Muscle of back (tissue), 11 donors: ENCODE data around the gene IL20RB. TPM values are rescaled to one million over a fixed set of nuclear protein-coding genes. Genes with fewer than 3 reads are reported as not detected.
"Not testable (repeated sequence)": the region's sequence is repeated elsewhere in the genome, so short reads cannot be mapped to it uniquely, and the experiment has no call there.

Experiments
- DNase-seq, 3 donors: peaks; one replicate each; pipeline versions ENCODE4 v3.0.0 to v3.0.0-alpha.2; 2013
- polyA plus RNA-seq, 10 donors: library from polyadenylated mRNA; unstranded; fragments of 120-200 nt; gene quantifications; one replicate each; pipeline ENCODE4 v1.2.1, GENCODE V29; 2013; ENCODE audit not compliant: insufficient read length in 10 of 10

Gene IL20RB
- polyA plus RNA-seq, 10 donors: 0.56 to 1.9 (median 0.82) TPM

DNA sequence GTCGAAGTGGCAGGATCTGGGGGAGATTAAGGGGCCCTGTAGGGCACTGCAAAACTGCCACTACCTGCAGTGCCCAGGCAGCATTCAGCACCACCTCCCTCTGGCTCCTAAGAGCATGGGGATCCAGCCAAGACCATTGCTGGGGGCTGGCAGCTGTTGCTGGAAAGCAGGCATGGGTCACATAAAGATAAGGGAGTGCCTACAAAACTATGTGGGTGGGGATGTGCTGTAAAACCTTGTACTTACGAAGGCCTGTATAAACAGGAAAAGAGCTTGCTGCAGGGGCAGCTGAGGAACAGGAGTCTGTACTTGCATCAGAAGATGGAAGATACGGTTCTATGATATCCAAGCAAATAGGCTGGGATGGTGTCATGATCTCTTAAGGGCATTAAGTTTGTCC is 27.1 kb downstream of the IL20RB start:
- no peak for DNase-seq

DNA sequence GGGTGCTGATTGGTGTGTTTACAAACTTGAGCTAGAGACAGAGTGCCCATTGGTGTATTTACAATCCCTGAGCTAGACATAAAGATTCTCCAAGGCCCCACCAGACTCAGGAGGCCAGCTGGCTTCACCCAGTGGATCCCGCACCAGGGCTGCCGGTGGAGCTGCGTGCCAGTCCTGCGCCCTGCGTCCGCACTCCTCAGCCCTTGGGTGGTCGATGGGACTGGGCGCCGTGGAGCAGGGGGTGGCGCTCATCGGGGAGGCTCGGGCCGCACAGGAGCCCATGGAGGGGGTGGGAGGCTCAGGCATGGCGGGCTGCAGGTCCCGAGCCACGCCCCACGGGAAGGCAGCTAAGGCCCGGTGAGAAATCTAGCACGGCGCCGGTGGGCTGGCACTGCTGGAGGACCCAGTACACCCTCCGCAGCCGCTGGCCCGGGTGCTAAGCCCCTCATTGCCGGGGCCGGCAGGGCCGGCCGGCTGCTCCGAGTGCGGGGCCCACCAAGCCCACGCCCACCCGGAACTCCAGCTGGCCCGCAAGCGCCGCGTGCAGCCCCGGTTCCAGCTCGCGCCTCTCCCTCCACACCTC is 29.7 kb downstream of the IL20RB start:
- not testable (repeated sequence) for DNase-seq

DNA sequence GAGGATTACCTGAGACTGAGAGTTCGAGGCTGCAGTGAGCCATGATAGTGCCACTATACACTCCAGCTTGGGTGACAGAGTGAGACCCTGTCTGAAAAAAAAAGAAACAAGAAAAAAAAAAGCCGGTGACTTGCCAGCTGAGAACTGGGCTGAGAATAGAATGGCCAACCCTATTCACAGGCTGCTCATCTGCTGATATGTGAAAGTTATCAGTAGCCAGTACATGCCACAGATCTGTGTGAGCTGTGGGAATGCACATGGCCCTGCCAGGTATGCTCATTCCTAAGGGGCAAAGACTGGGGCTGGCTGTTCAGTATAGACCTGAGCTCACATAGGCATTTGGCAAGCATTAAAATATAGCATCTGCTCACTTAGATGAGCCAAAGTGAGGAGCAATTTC is 30.9 kb downstream of the IL20RB start:
- DNase-seq: no peak

DNA sequence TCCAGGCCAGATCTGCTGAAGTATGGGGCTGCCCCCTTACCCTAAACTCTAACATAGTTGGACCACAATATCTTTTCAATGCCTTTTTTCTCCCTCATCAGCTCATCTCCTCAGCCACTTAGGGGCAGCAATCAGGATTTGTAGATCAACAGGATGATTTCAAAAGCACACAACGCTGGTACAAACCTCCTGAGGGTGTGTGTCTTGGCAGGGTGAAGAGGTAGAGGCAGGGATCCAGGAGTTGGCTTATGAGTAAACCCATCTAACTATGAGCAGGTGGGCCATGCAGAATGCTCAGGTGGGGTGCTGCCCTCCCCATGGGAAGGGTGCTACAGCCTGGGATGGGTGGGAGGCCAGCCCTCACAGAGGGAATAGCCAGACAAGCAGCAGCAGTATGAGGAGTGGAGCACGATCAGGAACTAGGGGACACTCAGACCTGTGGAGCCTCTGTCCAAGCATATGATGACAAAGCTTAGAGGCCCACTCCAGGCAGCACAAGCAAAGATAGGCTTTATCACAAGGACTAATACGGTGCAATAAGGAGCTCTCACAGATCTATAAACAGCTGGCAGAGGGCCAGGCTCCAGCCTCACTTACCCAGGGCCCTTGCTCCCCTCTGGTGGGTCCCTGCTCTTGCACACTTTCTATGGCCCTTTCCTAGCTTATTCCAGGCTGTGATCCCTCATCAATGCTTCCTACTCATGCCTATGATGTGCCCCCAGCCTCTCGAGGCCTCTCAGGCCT is 32.2 kb downstream of the IL20RB start:
- DNase-seq: no peak

DNA sequence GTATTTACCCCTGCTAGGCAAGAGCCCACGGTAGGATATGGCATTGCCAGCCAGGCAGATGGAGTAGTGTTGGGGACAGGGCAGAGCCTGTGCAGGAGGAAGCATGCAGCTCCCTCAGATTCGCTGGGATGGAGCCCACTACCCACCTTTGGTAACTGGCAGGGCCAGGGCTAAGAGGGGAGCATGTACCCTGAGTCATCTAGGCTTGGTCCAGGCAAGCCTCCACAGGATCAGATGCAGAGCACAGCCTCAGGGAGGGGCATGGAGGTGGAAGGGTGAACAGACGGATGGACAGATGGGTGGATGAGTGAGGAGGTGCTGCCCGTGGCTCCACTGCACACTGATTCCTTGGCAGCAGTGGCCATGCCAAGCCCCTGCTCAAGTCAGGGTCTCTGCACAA is 33.0 kb downstream of the IL20RB start:
- no peak for DNase-seq

DNA sequence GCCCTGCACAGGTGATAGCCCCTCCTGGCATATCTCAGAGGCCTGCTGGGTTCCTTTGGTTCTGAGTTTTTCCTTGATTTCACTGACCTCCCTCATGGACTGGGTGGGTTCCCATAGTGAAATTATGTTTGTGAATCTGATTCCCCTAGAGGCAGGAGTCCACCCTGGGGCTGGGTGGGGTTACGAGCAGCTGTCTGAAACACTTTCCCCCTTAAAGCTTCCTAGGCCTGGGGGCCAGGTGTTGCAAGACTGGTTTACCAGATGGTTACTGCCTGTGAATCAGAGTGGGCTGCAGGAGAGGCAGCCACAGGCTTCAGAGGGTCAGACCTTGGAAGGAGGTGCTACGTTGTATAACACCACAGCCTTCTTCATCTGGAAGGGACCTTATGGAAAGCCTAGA is 34.3 kb downstream of the IL20RB start:
- DNase-seq: no peak

DNA sequence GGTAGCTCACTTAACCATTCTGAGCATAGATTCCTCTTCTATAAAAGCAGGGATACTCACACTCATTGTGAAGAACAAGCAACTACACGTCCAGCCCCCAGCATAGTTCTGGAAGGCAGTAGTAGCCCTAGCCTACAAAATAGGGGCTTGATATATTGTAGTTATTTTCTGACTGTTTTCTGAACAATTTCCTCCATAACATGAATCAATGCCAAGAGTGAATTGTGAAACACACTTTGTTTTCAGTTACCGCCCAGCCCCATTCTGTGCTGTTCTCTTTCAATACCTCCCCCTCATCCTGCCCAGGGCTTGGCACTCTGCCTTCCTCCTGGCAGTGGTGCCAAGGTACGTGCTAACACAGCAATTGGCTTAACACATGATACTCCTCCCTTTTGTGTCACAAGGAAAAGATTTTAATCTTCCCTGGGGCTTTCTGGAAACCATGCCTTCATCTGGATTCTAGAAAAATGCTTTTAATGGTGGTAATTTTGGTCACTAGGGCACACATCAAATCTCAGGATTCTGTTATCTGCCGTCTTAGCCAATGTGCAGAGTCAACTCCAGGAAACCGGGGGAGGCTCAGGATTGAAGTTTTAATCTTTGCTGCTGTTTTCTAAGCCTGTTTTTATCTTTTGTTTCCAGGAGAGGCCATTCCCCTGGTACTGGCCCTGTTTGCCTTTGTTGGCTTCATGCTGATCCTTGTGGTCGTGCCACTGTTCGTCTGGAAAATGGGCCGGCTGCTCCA is 37.2 kb downstream of the IL20RB start:
- DNase-seq: peak; percentile 37 to 63 (median 38)

DNA sequence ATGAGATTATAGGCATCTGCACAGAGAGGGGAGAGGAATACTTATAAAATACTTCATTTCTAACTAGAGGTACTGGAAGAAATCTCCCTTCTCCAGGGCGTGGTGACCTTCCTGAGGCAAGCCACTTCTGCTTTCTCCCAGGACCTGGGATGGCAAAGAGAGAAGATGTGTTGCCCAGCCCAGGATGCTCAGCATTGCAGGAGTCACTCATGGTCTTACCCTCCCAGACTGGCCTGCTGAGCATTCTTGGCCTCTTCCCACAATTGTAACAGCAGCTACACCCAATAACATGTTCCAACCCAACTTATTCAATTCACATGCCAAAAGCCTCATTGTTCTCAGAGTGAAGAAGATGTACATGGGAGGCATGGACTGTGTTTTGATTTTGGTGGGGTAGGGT is 37.9 kb downstream of the IL20RB start:
- DNase-seq: no peak

DNA sequence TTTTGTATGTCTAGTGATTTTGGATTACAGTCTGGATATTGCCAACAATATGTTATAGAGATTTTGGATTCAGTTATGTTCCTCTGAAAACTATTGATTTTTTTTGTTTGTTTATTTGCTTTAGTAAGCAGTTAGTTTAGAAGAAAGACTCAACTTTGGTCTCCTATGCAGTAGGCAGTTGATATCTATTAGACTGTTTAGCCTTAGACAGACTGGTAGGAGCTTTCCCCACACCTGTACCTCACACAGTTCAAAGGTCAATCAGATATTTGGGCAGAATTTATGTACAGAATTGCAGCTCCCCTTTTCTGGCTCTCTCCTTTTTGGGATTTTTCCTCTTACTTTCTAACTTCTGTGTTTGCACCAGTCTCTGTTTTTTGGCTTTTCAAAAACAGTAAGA is 42.3 kb downstream of the IL20RB start:
- no peak for DNase-seq

DNA sequence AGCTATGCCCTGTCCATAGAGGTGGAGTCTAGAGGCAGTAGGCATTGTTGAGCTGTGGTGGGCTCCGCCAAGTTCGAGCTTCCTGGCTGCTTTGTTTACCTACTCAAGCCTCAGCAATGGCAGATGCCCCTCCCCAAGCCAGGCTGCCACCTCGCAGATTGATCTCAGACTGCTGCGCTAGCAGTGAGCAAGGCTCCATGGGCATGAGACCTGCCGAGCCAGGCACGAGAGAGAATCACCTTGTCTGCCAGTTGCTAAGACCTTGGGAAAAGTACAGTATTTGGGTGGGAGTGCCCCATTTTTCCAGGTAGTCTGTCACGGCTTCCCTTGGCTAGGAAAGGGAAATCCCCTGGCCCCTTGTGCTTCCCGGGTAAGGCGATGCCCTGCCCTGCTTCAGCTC is 49.6 kb downstream of the IL20RB start:
- not testable (repeated sequence) for DNase-seq

DNA sequence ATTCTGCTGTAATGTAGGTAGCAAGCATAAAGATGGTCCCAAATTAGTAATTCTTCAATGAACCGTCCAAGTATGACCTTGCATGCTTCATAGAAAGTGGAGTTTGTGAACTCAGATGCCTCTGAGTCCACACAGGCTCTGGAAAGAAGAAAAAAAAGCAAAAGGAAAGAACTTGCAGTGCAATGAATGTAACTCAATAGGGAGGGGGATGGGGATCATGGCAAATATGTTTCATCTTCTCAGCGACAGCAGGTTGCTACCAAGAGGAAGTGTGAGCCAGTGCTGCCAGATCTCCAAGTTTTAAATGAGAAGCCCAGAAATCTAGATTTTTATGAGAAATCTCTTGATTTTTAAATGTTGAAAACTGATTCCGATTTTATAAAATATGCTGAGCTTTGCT is 50.3 kb downstream of the IL20RB start:
- DNase-seq: peak in 1 of 3 donors; percentile 23

DNA sequence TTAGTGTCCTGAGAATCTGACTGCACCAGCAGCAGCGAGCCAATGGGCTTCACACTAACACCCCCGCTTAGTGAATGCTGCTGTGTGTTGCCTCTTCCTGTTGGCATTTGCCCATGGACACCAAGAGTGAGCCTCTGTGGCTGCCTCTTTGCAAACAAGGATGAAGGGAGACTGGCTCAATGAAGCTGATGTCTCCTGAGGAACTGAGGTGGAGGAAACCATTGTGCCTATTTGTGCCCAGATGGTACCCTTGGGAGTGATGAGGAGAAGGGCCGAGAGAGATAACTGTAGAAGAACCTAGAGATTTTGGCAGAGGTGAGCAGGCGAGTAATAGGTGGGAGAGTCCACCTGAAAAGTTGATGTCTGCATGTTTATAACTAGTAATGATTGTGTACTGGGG is 51.2 kb downstream of the IL20RB start:
- DNase-seq: no peak

DNA sequence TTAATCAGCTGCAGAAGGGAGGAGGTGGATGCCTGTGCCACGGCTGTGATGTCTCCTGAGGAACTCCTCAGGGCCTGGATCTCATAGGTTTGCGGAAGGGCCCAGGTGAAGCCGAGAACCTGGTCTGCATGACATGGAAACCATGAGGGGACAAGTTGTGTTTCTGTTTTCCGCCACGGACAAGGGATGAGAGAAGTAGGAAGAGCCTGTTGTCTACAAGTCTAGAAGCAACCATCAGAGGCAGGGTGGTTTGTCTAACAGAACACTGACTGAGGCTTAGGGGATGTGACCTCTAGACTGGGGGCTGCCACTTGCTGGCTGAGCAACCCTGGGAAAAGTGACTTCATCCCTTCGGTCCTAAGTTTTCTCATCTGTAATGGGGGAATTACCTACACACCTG is 52.4 kb downstream of the IL20RB start:
- no peak for DNase-seq

DNA sequence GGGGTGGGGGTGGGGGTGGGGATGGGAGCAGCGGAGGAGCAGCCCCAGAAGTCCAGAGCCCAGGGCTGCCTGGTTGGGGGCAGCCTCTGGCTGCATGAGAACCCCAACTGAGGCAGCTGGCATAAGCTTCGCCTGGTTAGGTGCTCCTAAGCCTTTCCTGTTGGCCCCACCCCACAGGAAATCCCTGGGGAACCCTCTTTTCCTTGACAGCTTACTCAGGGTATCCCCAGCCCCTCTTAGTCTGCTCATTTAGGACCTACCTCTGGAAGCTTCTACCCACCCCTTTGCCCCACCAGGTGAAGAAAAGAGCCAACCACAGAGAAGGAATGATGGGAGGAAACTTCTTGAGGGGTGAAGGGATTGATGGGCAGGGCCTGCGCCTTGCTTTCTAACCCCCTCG is 53.4 kb downstream of the IL20RB start:
- no peak for DNase-seq

DNA sequence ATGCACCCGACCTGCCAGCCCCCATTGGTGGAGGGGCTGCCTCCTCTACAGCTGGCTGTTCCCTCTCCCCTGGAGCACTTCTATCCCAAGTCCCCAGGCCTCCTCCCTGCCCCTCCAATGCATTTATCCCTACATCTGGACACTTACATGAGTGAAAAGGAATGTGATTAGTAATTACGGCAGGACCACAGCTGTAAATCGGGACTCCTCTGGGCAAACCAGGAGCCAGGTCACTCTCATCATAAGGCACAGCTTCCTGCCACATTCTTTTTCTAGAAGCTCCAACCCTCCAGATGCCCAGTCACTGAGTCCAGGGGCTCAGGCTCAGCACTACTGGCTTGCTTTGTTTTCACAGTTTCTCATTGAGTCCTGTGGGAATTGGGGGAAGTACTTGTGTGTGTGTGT is 54.3 kb downstream of the IL20RB start:
- peak; percentile 41 to 79 (median 46) for DNase-seq

DNA sequence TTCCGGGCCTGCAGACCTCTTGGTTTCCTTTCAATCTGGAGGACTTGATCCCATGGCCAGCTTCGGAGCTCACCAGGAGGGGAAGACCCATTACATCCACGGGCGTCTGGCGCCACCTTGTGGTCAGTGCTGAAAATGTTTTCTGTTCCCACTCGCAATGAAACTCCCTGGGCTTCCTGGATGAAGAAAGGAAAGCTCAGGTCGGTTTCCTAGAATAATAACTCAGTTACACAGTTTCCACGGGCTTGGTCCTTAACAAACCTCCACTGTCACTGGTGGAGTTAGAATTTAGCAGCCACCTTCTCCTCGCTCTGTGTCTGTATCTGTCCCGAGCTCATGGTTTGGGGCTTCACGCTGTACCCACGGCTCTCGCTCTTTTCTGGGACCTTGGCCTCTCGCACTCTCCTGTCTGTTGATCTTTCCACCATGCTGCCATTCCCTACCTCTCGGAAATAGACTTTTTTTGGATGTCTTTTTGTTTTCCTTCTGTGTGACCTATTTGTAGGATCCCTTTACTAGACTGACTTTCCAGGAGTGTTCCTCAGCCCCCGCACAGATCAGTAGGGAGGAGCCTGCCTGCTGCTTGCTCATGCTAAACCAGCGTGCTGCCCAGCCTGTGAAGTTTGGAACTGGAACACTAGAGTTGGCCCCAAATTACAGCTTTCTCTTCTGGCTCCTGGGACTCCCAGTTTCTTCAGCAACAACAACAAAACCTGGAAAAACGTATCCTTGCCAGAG is 56.3 kb downstream of the IL20RB start:
- peak; percentile 87 to 95 (median 93) for DNase-seq

DNA sequence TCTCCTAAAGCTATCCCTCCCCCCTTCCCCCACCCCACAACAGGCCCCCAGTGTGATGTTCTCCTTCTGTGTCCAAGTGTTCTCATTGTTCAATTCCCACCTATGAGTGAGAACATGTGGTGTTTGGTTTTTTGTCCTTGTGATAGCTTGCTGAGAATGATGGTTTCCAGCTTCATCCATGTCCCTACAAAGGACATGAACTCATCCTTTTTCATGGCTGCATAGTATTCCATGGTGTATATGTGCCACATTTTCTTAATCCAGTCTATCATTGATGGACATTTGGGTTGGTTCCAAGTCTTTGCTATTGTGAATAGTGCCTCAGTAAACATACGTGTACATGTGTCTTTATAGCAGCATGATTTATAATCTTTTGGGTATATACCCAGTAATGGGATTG is 59.5 kb downstream of the IL20RB start:
- not testable (repeated sequence) for DNase-seq

DNA sequence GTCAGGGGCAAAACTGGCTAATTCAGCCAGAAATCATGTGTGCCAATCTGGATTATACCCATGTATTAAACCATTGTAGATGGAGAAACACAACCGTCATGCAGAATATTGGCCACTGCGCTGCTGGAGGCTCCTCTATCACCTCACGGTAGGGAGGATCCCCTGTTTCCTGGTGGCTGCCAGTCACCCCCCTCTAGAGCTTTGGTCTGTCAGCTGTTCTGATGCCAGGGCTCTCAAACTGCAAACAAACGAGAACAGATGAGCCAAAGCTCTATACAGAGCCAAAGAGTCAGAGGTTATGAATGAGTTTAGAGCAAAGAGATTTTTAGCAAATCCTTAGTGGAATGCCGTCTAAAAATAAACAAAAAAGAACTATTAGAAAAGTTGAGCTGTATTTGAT is 62.5 kb downstream of the IL20RB start:
- DNase-seq: no peak

DNA sequence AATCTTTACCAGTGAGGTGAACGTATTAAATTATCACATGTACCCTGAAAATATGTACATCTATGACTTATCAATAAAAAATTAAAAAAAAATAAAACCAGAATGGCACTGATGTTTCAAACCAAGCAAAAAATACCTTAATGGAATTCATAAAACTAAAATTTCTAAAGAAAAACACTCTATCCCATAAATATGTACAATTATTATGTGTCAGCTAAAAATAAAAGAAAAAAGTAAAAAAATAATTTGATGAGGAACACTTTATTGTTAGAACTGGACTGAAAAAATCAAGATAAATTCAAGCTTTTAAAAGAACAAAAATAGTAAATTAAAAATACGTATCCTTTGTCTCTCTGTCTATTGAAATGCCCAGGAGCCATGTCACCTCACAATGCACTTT is 63.1 kb downstream of the IL20RB start:
- no peak for DNase-seq

DNA sequence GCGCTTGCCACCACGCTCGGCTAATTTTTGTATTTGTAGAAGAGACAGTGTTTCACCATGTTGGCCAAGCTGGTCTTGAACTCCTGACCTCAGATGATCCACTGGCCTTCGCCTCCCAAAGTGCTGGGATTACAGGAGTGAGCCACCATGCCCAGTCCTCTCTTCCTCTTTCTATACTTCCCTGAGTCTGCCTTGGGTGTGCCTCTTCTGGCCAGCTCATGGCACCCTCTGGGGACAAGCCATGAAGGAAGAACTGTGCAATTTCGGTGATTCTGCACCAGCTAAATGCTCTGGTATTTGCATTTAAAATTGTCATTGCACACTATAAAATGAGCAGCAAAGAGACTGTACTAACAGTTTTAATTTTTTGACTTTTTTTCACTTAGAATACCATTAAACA is 66.6 kb downstream of the IL20RB start:
- DNase-seq: no peak

DNA sequence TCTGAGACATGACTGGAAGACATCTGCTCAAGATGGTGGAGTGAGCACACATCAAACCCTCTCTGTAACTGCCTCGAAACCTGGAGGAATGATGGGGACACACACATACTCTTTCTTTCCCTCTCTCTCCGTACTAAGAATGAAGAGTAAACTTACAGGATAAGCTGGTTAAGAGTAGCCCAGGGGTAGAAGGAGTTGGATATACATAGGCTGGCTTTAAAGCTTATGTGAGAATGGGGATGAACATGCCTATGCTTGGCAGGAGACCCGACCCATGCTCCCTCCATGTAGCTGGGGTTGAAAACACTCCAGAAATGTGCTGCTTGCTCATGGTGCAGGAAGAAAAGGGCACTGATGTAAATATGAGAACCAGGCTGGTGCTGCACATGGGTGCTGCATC is 68.9 kb downstream of the IL20RB start:
- DNase-seq: no peak

DNA sequence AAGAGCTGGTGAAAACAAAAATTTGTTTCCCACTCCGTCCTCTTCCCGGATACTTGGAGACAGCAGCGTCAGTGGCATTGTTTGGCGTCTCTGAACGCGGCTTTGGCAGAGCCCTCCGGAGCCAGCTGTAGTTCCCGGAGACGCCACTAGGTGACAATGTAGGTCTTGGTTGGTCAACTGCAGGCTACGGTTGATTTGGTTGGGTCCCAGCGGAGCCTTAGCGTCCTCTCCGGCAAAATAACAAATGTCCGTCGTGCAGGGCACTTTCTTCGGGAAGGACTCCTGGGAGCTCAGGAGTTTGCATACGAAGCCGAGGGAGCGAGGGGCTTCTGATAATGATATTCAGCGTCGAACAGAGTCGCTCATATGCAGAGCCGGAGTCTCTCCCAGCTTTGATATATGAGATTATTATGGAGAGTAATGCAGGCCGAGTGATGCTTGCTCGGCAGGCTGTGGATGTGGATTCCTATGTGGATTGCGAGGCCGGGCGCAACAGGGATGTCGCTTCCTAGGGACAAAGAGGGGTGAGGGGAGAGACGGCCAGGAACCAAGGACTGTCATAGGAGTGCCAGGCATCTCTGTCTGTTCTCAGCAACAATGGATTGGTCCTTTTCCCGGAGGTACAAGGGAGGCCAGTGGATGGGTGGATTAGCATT is 74.8 kb downstream of the IL20RB start:
- peak; percentile 73 to 93 (median 87) for DNase-seq
